ENCODE data around the gene AKIRIN2. TPM values are rescaled to one million over a fixed set of nuclear protein-coding genes. Genes with fewer than 3 reads are reported as not detected.
A peak's percentile ranks its signal among the peaks of the same experiment; 100 is the strongest.
"Not testable (repeated sequence)": the region's sequence is repeated elsewhere in the genome, so short reads cannot be mapped to it uniquely, and the experiment has no call there.

The AKIRIN2 gene
- total RNA-seq, 1 donor from 2014 or later, result 34.1 TPM

DNA sequence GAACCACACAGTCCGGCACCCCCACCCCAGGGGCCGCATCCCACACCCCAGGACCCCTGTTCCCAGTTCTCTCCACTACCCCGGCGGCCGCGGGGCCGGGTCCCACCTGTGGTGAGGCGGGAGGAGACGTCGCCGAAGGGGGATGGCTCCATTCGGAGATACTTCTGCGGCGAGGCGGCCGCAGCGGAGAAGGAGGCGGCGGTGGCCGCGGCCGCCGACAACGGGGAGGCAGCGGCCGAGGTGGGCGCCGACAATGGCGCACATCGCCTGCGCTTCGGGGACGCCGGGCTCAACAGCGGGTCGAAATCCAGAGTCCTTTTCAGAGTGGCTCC is 723 bp downstream of the AKIRIN2 start:
- TF ChIP-seq, protein P1, sequence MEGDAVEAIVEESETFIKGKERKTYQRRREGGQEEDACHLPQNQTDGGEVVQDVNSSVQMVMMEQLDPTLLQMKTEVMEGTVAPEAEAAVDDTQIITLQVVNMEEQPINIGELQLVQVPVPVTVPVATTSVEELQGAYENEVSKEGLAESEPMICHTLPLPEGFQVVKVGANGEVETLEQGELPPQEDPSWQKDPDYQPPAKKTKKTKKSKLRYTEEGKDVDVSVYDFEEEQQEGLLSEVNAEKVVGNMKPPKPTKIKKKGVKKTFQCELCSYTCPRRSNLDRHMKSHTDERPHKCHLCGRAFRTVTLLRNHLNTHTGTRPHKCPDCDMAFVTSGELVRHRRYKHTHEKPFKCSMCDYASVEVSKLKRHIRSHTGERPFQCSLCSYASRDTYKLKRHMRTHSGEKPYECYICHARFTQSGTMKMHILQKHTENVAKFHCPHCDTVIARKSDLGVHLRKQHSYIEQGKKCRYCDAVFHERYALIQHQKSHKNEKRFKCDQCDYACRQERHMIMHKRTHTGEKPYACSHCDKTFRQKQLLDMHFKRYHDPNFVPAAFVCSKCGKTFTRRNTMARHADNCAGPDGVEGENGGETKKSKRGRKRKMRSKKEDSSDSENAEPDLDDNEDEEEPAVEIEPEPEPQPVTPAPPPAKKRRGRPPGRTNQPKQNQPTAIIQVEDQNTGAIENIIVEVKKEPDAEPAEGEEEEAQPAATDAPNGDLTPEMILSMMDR (IDR thresholded peaks at IDR 0.05; ENCODE audit: insufficient read depth, low read length, poor library complexity, severe bottlenecking), result no peak

DNA sequence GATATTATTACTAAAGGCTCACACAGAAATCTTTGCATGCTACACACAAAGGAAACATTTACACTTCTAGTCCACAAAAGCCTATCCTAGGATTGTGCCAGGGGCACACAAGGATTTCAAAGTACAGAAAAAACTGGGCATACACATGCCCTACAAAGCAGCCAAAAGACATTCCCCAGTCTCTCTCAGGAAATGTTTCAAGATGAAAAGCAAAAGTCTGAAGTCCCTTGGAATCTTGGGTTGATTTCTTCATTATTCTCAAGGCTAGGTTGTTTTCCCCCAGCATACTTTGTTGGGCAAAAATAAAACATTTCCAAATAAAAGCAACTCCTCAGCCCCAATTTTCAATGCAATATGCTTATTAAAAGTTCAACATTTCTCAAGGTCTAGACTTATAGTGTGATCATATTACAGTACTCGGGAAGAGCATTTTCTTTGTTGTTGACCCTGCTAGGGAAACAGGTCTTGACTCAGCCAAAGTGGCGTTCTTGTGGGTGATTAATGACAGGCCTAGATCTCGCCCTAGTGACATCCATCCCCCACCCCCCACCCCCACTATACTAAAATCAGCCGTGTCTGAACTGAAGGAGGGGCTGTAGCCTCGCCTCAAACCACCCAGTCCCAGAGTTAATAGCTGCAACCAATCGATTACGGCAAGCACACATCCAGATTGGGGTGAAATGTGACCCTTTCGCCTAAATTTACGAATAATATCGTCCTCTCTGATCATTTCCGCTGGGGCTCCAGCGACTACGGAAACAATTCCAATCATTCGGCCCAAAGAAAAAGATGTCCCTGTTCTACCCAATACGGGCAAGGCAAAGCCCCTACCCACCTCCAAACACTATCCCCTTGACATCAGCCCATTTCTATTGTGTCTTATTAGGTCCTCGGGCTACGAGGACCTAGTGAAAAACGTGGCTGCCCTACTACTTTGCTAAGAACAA is 1.4 kb downstream of the AKIRIN2 start:
- no peak for DNase-seq (ENCODE audit: low read depth)
- Histone ChIP-seq H3K36me3 (ENCODE audit: control insufficient read depth, insufficient read depth, low read length) (no peaks in the 10 kb centered on the region), H3K4me3 (ENCODE audit: low read depth, low read length) (peak overlapping the region; percentile 94), H3K27me3 (ENCODE audit: control insufficient read depth, insufficient read depth, low read length) (no peaks in the 10 kb centered on the region)
- TF ChIP-seq, protein P1 (IDR thresholded peaks at IDR 0.05; ENCODE audit: insufficient read depth, low read length, poor library complexity, severe bottlenecking), result peak; percentile 15

More for the DNA sequence above, 723 bp downstream of the AKIRIN2 start:
- Histone ChIP-seq H3K27me3 (ENCODE audit: control insufficient read depth, insufficient read depth, low read length) (no peaks in the 10 kb centered on the region), H3K36me3 (ENCODE audit: control insufficient read depth, insufficient read depth, low read length) (no peaks in the 10 kb centered on the region), H3K4me3 (ENCODE audit: low read depth, low read length) (peak overlapping the region; percentile 94)
- no peak for DNase-seq (ENCODE audit: low read depth)

DNA sequence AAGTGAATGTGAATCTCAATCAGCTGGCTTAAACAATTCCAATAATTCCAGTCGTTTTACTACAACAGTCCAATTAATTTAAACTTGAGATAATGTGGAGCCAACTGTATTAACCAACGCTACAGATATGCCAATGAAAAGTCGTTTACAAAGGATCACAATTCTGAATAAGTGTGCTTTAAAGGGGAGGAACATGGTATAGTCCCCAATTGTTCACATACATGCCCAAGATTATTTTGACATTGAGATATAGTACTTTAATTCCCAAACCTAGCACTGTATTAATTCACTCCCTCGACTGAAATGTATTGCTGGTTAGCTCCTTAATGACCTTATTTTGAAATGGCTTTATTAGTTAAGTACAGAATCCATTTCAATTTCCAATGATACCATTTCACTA is 2.5 kb downstream of the AKIRIN2 start:
- DNase-seq (ENCODE audit: low read depth), result no peak
- Histone ChIP-seq H3K36me3 (ENCODE audit: control insufficient read depth, insufficient read depth, low read length) (no peaks in the 10 kb centered on the region), H3K4me3 (ENCODE audit: low read depth, low read length) (peak overlapping the region; percentile 94), H3K27me3 (ENCODE audit: control insufficient read depth, insufficient read depth, low read length) (no peaks in the 10 kb centered on the region)
- TF ChIP-seq, protein P1 (IDR thresholded peaks at IDR 0.05; ENCODE audit: insufficient read depth, low read length, poor library complexity, severe bottlenecking), result no peak

DNA sequence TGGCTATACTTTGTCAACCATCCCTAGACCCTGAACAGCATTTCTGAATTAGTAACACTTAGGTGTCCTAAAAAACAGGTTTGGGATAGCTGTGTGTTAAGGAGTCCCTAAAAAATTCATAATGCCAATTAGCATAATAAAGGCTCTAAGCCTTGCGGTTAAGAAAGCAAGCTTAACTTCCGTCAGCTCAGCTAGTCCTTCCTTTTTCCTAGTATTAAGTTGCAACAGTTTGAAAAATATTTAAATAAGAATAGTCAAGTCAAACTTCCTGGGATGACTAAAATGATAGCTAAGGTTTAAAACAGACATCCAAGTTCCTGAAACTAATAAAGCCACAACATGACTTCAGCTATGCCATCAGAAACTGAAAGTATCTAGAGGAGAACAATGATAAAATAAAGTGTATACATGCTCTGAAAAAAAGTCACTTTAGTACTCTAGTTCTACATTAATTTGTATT is 3.5 kb downstream of the AKIRIN2 start:
- Histone ChIP-seq H3K36me3 (ENCODE audit: control insufficient read depth, insufficient read depth, low read length) (no peaks in the 10 kb centered on the region), H3K27me3 (ENCODE audit: control insufficient read depth, insufficient read depth, low read length) (no peaks in the 10 kb centered on the region), H3K4me3 (ENCODE audit: low read depth, low read length) (peak overlapping the region; percentile 94)
- no peak for DNase-seq (ENCODE audit: low read depth)
- TF ChIP-seq, protein P1 (IDR thresholded peaks at IDR 0.05; ENCODE audit: insufficient read depth, low read length, poor library complexity, severe bottlenecking), result no peak

DNA sequence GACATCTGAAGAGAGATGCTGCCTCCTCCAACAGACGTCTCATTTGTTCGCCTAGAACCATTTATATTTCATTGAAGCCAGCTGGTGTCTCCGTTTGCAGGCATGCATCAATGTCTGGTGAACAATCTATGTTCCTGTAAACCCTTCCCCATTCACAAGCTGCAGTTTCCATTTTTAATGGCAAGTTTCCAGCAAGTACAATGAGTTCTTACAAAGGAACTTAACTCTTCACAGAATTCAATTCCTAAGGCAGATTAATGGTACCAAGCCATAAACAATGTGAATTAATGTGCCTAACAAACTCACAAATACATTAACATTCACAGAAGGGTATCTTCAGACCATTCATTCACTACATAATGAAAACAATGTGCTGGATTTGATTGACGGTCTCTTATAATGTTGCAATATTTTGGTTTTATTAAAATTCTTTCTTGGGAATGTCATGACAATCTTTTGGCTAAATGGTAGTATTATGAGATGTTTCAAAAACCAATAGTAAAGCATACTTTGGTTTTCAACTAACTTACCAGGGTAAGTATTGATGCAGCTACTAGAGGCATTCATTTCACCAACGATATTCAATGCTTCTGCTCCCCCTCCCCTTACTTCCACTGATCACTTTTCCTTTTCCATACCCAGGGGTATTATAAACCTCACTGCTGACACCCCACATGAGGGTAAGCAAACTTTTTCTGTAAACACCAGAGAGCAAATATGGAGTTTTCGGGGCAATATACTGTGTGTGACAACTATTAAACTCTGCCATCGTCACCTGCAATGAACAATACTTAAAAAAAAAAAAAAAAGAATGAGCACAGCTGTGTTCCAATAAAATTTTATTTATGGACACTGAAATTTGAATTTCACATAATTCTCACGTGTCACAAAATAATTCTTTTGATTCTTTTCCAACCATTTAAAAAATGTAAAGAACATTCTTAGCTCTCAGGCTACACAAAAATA is 4.2 kb downstream of the AKIRIN2 start:
- no peaks in the 10 kb centered on the region for H3K27me3 ChIP-seq (ENCODE audit: control insufficient read depth, insufficient read depth, low read length)
- no peak for DNase-seq (ENCODE audit: low read depth)
- peak overlapping the region; percentile 94 for H3K4me3 ChIP-seq (ENCODE audit: low read depth, low read length)
- no peaks in the 10 kb centered on the region for H3K36me3 ChIP-seq (ENCODE audit: control insufficient read depth, insufficient read depth, low read length)
- TF ChIP-seq, protein P1 (IDR thresholded peaks at IDR 0.05; ENCODE audit: insufficient read depth, low read length, poor library complexity, severe bottlenecking), result no peak

DNA sequence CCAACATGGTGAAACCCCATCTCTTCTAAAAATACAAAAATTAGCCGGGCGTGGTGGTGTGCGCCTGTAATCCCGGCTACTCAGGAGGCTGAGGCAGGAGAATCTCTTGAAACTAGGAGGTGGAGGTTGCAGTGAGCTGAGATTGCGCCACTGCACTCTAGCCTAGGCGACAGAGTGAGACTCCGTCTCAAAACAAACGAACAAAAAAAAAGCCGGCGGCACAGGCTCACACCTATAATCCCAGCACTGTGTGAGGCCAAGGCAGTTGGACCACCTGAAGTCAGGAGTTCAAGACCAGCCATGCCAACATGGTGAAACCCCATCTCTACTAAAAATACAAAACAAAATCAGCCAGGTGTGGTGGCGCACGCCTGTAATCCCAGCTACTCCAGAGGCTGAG is 5.2 kb downstream of the AKIRIN2 start:
- not testable (repeated sequence) for DNase-seq (ENCODE audit: low read depth); H3K27me3 ChIP-seq (ENCODE audit: control insufficient read depth, insufficient read depth, low read length); H3K36me3 ChIP-seq (ENCODE audit: control insufficient read depth, insufficient read depth, low read length); H3K4me3 ChIP-seq (ENCODE audit: low read depth, low read length)

Measured in kidney epithelial cell (primary cell).